Right lobe of liver (tissue), 6 donors: ENCODE data around the gene SPATA21. TPM values are rescaled to one million over a fixed set of nuclear protein-coding genes. Genes with fewer than 3 reads are reported as not detected.
A peak's percentile ranks its signal among the peaks of the same experiment; 100 is the strongest.

Source experiments
- ATAC-seq, 4 donors: fragments of 200-7000 bp; cut with Tn5 transposase; one replicate each; pipeline ENCODE4 v1.9.1; 2020; ENCODE audit warnings: mild to moderate bottlenecking in 4 of 4, moderate library complexity in 4 of 4
- DNase-seq, 3 donors: peaks; one replicate each; pipeline ENCODE4 v3.0.0-alpha.2; 2020
- H3K27ac ChIP-seq, 3 donors: fragments of 200-600 bp; one replicate each; pipeline ENCODE4 v1.8.0; 2022
- H3K27me3 ChIP-seq, 2 donors: fragments of 200-600 bp; one replicate each; pipeline ENCODE4 v1.8.0; 2022
- H3K36me3 ChIP-seq, 4 donors: fragments of 200-600 bp; sonication (generic) in 1 of 4; one replicate each; pipeline versions ENCODE4 v1.5.1 to v1.8.0; 2017 to 2022; ENCODE audit warnings: control low read depth in 1 of 4
- H3K4me1 ChIP-seq, 4 donors: fragments of 200-600 bp; sonication (generic) in 1 of 4; one replicate each; pipeline versions ENCODE4 v1.5.1 to v1.8.0; 2017 to 2022; ENCODE audit warnings: control low read depth in 1 of 4
- H3K4me3 ChIP-seq, 3 donors: fragments of 200-600 bp; one replicate each; pipeline ENCODE4 v1.8.0; 2022
- H3K9me3 ChIP-seq, 4 donors: fragments of 200-600 bp; sonication (generic) in 1 of 4; one replicate each; pipeline versions ENCODE4 v1.5.1 to v1.8.0; 2017 to 2022; ENCODE audit warnings: control low read depth in 1 of 4
- POLR2A ChIP-seq: fragments of 450-650 bp; IDR thresholded peaks from one replicate; pipeline ENCODE4 v1.6.1; 2017; ENCODE audit warnings: antibody characterized with exemption, mild to moderate bottlenecking
- WGBS: methylation state at CpG from one replicate; pipeline ENCODE4 v1.1.6; 2018; ENCODE audit warnings: low coverage, low lambda C conversion rate; ENCODE audit not compliant: insufficient coverage; ENCODE audit errors: missing lambda C conversion rate; 5-methylcytosine and 5-hydroxymethylcytosine counted together
- intact Hi-C, 2 donors: fragments of 100-400 bp; cut with DNase I; formaldehyde crosslinking; loops; one replicate each; pipeline versions ENCODE4 v1.11.2 to v1.14.1; 2022
- total RNA-seq, 6 experiments: library from RNA; depleted of rRNA in 2 of 6; stranded (reverse); fragments of >200 nt in 2 of 6; fragmentation: NEBNext Ultra II Directional in 3 of 6; extraction: Animal tissue kit (Norgen Biotek cat#: 25700) in 3 of 6; gene quantifications; one replicate each; pipeline versions ENCODE4 v1.1.0 to v1.2.4, GENCODE V29; 2016 to 2023
- TF ChIP-seq, protein P1 (sequence below), 4 donors: fragments of 200-600 bp in 3 of 4; fragments of 450-650 bp in 1 of 4; IDR thresholded peaks; one replicate each; pipeline versions ENCODE4 v1.5.1 to v1.8.0; 2016 to 2022; ENCODE audit warnings: antibody characterized with exemption in 4 of 4, mild to moderate bottlenecking in 2 of 4
- donor health status: DM: no; HTN: yes; CAD: no.
- donor health status: DM: no; HTN: no; CAD: no.
- donor health status: DM: no; HTN: no; CAD: no.
- donor health status: DM: no; HTN: yes; CAD: no.
- donor health status: DM: no; HTN: yes; CAD: no.

The SPATA21 gene
- total RNA-seq, 6 experiments from 2014 or later: 1.6 to 1.8 TPM; not detected in 4

DNA sequence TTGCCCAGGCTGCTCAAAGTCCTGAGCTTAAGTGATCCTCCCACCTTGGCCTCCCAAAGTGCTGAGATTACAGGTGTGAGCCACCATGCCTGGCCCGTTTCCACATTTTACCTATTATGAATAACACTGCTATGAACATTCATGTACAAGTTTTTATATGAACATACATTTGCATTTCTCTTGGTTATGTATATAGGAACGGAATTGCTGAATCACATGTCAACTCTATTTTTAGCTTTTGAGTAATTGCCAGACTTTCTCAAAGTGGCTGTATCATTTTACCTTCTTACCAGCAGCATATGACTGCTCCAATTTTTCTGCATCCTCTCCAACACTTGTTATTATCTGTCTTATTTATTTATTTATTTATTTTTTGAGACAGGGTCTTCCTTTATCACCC, 2.7 kb downstream of the SPATA21 start:
- H3K27ac ChIP-seq: no peak overlapping the region
- H3K36me3 ChIP-seq: no peaks in the 10 kb centered on the region
- TF ChIP-seq, protein P1, sequence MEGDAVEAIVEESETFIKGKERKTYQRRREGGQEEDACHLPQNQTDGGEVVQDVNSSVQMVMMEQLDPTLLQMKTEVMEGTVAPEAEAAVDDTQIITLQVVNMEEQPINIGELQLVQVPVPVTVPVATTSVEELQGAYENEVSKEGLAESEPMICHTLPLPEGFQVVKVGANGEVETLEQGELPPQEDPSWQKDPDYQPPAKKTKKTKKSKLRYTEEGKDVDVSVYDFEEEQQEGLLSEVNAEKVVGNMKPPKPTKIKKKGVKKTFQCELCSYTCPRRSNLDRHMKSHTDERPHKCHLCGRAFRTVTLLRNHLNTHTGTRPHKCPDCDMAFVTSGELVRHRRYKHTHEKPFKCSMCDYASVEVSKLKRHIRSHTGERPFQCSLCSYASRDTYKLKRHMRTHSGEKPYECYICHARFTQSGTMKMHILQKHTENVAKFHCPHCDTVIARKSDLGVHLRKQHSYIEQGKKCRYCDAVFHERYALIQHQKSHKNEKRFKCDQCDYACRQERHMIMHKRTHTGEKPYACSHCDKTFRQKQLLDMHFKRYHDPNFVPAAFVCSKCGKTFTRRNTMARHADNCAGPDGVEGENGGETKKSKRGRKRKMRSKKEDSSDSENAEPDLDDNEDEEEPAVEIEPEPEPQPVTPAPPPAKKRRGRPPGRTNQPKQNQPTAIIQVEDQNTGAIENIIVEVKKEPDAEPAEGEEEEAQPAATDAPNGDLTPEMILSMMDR (IDR thresholded peaks at IDR 0.05): no peak
- no peak for TF ChIP-seq POLR2A
- DNase-seq (no peak), ATAC-seq (no peak)
- no peaks in the 10 kb centered on the region for H3K9me3 ChIP-seq
- whole genome bisulfite sequencing: 45% methylated on average over 2 of the region's 2 CpGs
- no peak overlapping the region for H3K4me3 ChIP-seq
- no peaks in the 10 kb centered on the region for H3K27me3 ChIP-seq
- intact Hi-C loops: no loop called here
- no peaks in the 10 kb centered on the region for H3K4me1 ChIP-seq

DNA sequence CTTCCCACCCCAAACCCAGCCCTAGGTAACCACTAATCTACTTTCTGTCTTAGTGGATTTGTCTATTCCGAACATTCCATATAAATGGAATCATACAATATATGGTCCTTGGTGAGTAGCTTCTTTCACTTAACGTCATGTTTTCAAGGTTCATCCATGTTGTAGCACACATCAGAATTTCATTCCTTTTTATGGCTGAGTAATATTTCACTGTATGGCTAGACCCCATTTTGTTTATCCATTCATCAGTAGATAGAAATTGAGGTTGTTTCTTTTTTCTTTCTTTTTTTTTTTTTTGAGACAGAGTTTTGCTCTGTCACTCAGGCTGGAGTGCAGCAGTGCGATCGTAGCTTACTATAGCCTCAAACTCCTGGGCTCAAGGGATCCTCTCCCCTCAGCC, 3.2 kb downstream of the SPATA21 start:
- no peaks in the 10 kb centered on the region for H3K4me1 ChIP-seq
- no peaks in the 10 kb centered on the region for H3K36me3 ChIP-seq
- DNase-seq (no peak), ATAC-seq (no peak)
- no peak overlapping the region for H3K27ac ChIP-seq
- intact Hi-C loops: no loop called here
- TF ChIP-seq, protein P1 (IDR thresholded peaks at IDR 0.05): no peak
- no peak for TF ChIP-seq POLR2A
- no peaks in the 10 kb centered on the region for H3K27me3 ChIP-seq
- WGBS: 84% methylated on average over 4 of the region's 4 CpGs
- H3K9me3 ChIP-seq: no peaks in the 10 kb centered on the region
- no peak overlapping the region for H3K4me3 ChIP-seq

DNA sequence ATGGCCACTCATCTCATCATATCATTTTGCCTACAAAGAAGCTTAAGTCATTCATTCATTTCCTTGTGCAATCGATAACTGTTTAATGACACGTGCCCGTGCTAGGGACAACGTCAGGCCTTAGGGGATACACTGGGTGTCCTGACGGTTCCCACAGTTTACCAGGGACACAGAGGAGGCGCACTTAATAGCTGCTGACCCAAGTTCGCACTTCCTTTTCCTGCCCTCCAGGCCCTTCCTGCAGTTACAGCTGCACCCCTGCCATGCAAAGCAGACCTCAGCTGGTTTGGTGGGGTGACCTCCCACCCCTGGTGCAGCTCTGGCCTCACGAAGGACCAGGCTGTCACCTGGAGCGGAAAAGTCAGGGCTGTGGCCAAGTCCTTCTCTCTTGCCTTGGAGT, 4.2 kb downstream of the SPATA21 start:
- WGBS: 65% methylated on average over 7 of the region's 9 CpGs
- TF ChIP-seq POLR2A: no peak
- TF ChIP-seq, protein P1 (IDR thresholded peaks at IDR 0.05): no peak
- peak; percentile 77 to 85 (median 79) for ATAC-seq

DNA sequence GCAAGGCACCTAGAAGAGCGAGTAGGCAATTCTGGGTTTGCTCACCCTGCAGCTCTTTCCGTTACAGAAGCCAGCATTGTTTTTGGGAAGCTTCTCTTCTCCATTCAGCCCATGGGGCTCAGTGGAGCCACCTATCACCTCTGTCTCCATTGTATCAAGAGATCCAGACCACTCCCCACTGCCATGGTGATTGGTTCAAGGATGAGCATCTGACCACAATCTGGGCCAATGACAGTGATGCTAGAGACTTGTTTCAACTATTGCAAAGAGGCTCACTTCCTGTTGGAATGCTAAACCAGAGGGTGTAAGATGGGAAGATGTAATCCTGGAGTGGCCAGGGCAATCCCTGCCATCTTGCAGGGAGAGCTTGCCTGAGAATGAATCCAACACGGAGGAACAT, 6.6 kb downstream of the SPATA21 start:
- Histone ChIP-seq H3K4me1 (peaks cover 0 to 5% (median 0%) of the 10 kb centered on the region in 4 donors), H3K4me3 (no peak overlapping the region), H3K9me3 (no peaks in the 10 kb centered on the region), H3K36me3 (no peaks in the 10 kb centered on the region), H3K27me3 (no peaks in the 10 kb centered on the region), H3K27ac (no peak overlapping the region)
- no peak for ATAC-seq
- TF ChIP-seq, protein P1 (IDR thresholded peaks at IDR 0.05): no peak
- TF ChIP-seq POLR2A: no peak
- intact Hi-C loops: no loop called here
- WGBS: 70% methylated on average over 1 of the region's 3 CpGs
- no peak for DNase-seq

More for the DNA sequence above, 4.2 kb downstream of the SPATA21 start:
- H3K4me3 ChIP-seq: no peak overlapping the region
- no peak overlapping the region for H3K27ac ChIP-seq
- H3K36me3 ChIP-seq: no peaks in the 10 kb centered on the region
- H3K9me3 ChIP-seq: no peaks in the 10 kb centered on the region
- no peaks in the 10 kb centered on the region for H3K27me3 ChIP-seq
- no peaks in the 10 kb centered on the region for H3K4me1 ChIP-seq
- DNase-seq: no peak
- intact Hi-C loops: no loop called here
